Measurements from ENCODE around the gene LCN1.

The LCN1 gene

GRCh38 chr9:135567311-135567710, 46.1 kb downstream of the LCN1 start:
- no peak overlapping the region for H3K4me3 ChIP-seq (ENCODE audit: low read depth, low read length)
- TF ChIP-seq, protein P1, sequence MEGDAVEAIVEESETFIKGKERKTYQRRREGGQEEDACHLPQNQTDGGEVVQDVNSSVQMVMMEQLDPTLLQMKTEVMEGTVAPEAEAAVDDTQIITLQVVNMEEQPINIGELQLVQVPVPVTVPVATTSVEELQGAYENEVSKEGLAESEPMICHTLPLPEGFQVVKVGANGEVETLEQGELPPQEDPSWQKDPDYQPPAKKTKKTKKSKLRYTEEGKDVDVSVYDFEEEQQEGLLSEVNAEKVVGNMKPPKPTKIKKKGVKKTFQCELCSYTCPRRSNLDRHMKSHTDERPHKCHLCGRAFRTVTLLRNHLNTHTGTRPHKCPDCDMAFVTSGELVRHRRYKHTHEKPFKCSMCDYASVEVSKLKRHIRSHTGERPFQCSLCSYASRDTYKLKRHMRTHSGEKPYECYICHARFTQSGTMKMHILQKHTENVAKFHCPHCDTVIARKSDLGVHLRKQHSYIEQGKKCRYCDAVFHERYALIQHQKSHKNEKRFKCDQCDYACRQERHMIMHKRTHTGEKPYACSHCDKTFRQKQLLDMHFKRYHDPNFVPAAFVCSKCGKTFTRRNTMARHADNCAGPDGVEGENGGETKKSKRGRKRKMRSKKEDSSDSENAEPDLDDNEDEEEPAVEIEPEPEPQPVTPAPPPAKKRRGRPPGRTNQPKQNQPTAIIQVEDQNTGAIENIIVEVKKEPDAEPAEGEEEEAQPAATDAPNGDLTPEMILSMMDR (IDR thresholded peaks at IDR 0.05; ENCODE audit: low read depth, low read length, missing control alignments), result no peak
- H3K36me3 ChIP-seq (replicated peaks), result no peaks in the 10 kb centered on the region
- H3K27me3 ChIP-seq (replicated peaks), result no peaks in the 10 kb centered on the region
- H3K27ac ChIP-seq, result no peak overlapping the region
- in situ Hi-C loops (cut with HindIII; ENCODE audit: low pct_ligation_motif_present, low sequenced_read_pairs), result no loop called here
- DNase-seq, result no peak

- Histone ChIP-seq H3K27me3 (replicated peaks) (no peaks in the 10 kb centered on the region), H3K27ac (no peak overlapping the region), H3K36me3 (replicated peaks) (no peaks in the 10 kb centered on the region), H3K4me3 (ENCODE audit: low read depth, low read length) (no peak overlapping the region)
- DNase-seq, result no peak
- TF ChIP-seq, protein P1 (IDR thresholded peaks at IDR 0.05; ENCODE audit: low read depth, low read length, missing control alignments), result no peak
- in situ Hi-C loops (cut with HindIII; ENCODE audit: low pct_ligation_motif_present, low sequenced_read_pairs), result no loop called here
These were observed 46.8 kb downstream of the LCN1 start for GRCh38 chr9:135568026-135568425.

GRCh38 chr9:135570456-135570855, 49.2 kb downstream of the LCN1 start:
- DNase-seq, result no peak
- Histone ChIP-seq H3K27ac (no peak overlapping the region), H3K36me3 (replicated peaks) (no peaks in the 10 kb centered on the region), H3K27me3 (replicated peaks) (no peaks in the 10 kb centered on the region), H3K4me3 (ENCODE audit: low read depth, low read length) (no peak overlapping the region)
- TF ChIP-seq, protein P1 (IDR thresholded peaks at IDR 0.05; ENCODE audit: low read depth, low read length, missing control alignments), result no peak
- in situ Hi-C loops (cut with HindIII; ENCODE audit: low pct_ligation_motif_present, low sequenced_read_pairs), result no loop called here

- in situ Hi-C loops (cut with HindIII; ENCODE audit: low pct_ligation_motif_present, low sequenced_read_pairs), result no loop called here
- Histone ChIP-seq H3K36me3 (replicated peaks) (no peaks in the 10 kb centered on the region), H3K4me3 (ENCODE audit: low read depth, low read length) (no peak overlapping the region), H3K27me3 (replicated peaks) (no peaks in the 10 kb centered on the region), H3K27ac (no peak overlapping the region)
- TF ChIP-seq, protein P1 (IDR thresholded peaks at IDR 0.05; ENCODE audit: low read depth, low read length, missing control alignments), result no peak
- no peak for DNase-seq
These were observed 51.0 kb downstream of the LCN1 start for GRCh38 chr9:135572233-135572632.

- H3K4me3 ChIP-seq (ENCODE audit: low read depth, low read length), result no peak overlapping the region
- TF ChIP-seq, protein P1 (IDR thresholded peaks at IDR 0.05; ENCODE audit: low read depth, low read length, missing control alignments), result no peak
These were observed 51.9 kb downstream of the LCN1 start for GRCh38 chr9:135573124-135573523.

DNA sequence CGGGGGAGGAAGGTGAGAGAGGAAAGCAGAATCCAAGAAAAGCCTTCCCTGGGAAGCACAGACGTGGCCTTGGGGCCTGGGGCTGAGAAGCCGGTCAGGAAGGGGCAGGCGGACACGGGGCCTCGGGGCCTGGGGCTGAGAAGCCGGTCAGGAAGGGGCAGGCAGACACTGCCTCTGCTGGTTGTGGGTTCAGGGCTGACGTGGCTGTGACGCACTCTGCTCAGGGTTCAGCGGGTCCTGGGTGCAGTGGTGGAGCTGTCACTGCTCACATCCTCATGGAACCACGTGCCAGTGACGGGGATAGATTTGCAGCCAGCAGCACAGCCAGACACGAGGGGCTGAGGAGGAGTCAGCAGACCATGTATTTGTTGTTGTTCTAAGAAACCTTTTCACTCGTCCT, 53.1 kb downstream of the LCN1 start:
- Histone ChIP-seq H3K27me3 (replicated peaks) (no peaks in the 10 kb centered on the region), H3K36me3 (replicated peaks) (no peaks in the 10 kb centered on the region), H3K27ac (no peak overlapping the region), H3K4me3 (ENCODE audit: low read depth, low read length) (no peak overlapping the region)
- TF ChIP-seq, protein P1 (IDR thresholded peaks at IDR 0.05; ENCODE audit: low read depth, low read length, missing control alignments), result no peak
- no peak for DNase-seq
- in situ Hi-C loops (cut with HindIII; ENCODE audit: low pct_ligation_motif_present, low sequenced_read_pairs), result no loop called here

More at GRCh38 chr9:135573124-135573523, 51.9 kb downstream of the LCN1 start:
- DNase-seq, result no peak
- H3K36me3 ChIP-seq (replicated peaks), result no peaks in the 10 kb centered on the region
- H3K27me3 ChIP-seq (replicated peaks), result no peaks in the 10 kb centered on the region
- H3K27ac ChIP-seq, result no peak overlapping the region
- in situ Hi-C loops (cut with HindIII; ENCODE audit: low pct_ligation_motif_present, low sequenced_read_pairs), result no loop called here

All from brain microvascular endothelial cell (primary cell).